ENCODE data around the gene TMEM141. TPM values are rescaled to one million over a fixed set of nuclear protein-coding genes. Genes with fewer than 3 reads are reported as not detected.

Gene TMEM141
- total and polyA plus RNA-seq, 10 of the 15 experiments (the other 5 are each of a cell fraction or from before 2014, with no cell fraction given), result 7.8 to 48.6 (median 34.4) TPM

- TF ChIP-seq, protein P1, sequence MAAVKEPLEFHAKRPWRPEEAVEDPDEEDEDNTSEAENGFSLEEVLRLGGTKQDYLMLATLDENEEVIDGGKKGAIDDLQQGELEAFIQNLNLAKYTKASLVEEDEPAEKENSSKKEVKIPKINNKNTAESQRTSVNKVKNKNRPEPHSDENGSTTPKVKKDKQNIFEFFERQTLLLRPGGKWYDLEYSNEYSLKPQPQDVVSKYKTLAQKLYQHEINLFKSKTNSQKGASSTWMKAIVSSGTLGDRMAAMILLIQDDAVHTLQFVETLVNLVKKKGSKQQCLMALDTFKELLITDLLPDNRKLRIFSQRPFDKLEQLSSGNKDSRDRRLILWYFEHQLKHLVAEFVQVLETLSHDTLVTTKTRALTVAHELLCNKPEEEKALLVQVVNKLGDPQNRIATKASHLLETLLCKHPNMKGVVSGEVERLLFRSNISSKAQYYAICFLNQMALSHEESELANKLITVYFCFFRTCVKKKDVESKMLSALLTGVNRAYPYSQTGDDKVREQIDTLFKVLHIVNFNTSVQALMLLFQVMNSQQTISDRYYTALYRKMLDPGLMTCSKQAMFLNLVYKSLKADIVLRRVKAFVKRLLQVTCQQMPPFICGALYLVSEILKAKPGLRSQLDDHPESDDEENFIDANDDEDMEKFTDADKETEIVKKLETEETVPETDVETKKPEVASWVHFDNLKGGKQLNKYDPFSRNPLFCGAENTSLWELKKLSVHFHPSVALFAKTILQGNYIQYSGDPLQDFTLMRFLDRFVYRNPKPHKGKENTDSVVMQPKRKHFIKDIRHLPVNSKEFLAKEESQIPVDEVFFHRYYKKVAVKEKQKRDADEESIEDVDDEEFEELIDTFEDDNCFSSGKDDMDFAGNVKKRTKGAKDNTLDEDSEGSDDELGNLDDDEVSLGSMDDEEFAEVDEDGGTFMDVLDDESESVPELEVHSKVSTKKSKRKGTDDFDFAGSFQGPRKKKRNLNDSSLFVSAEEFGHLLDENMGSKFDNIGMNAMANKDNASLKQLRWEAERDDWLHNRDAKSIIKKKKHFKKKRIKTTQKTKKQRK (IDR thresholded peaks at IDR 0.05; ENCODE audit: low read depth, low read length), result no peak
- TF ChIP-seq BHLHE40 (IDR thresholded peaks at IDR 0.05; ENCODE audit: borderline replicate concordance in 1 of 2, low read depth in 2 of 2, low read length in 1 of 2), result peak; percentile 43 to 81; a peak in 2 of 4 replicates
Observed at GRCh38 chr9:136799854-136800657, 8.9 kb downstream of the TMEM141 start (continued).

DNA sequence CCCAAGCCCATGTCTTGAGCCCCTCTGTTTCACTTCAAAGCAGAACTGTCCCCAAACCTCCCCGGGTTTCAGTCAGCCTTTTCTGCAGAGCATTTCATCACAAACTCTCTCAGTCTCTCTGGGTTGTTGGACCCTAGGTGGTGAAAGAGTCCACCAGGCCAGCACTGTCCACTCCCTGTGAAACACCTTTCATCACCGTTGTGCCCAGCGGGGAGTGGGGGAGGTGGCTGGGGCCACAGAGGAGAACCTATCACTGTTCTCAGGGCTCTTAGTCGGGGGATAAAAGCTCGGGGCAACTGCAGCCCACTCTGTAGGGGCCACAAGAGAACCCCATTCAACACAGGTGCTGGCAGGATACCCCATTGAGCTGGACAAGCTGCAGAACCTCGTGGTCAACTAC, 11.2 kb downstream of the TMEM141 start:
- FAIRE-seq (no peak), ATAC-seq (no peak), DNase-seq (ENCODE audit: low read depth, low spot score) (no peak)
- Histone ChIP-seq H3K79me2 (ENCODE audit: control insufficient read depth, insufficient read depth, low read length) (0 out of 2 replicates have a peak, but pooled peaks cover 4% of the 10 kb centered on the region), H3K9me3 (replicated peaks; ENCODE audit: control insufficient read depth, insufficient read depth, low read length) (no peaks in the 10 kb centered on the region), H4K20me1 (ENCODE audit: control insufficient read depth, insufficient read depth) (no peaks in the 10 kb centered on the region), H3K27me3 (replicated peaks in 1 of 2; ENCODE audit: control insufficient read depth in 2 of 2, insufficient read depth in 2 of 2, low read length in 1 of 2) (no peaks in the 10 kb centered on the region), H3K9ac (ENCODE audit: control insufficient read depth, insufficient read depth, low read length) (no peak overlapping the region), H3K27ac (ENCODE audit: control insufficient read depth, insufficient read depth) (no peak overlapping the region), H3K36me3 (ENCODE audit: control insufficient read depth in 2 of 2, insufficient read depth in 2 of 2, low read length in 1 of 2) (no peaks in the 10 kb centered on the region), H3K4me2 (ENCODE audit: control insufficient read depth, insufficient read depth) (no peak overlapping the region), H2AFZ (ENCODE audit: control insufficient read depth, low read depth, low read length) (no peak overlapping the region), H3K4me3 (no peak overlapping the region), H3K4me1 (ENCODE audit: control insufficient read depth, insufficient read depth, low read length) (peaks cover 16% of the 10 kb centered on the region)
- ChIA-PET RAD21 (ENCODE audit: unreplicated experiment) (no interaction called here), CTCF (interaction anchor here (0.9 to 3.2 kb wide), 4 partner anchors 10 to 227 kb away, joined by 3 to 13 read pairs (median 4); no protein-coding TSS in a partner anchor), POLR2A (interaction anchor here (1.2 kb wide), 1 partner anchor 13 kb away, joined by 3 read pairs; no protein-coding TSS in a partner anchor), SMC1A (ENCODE audit: uncharacterized antibody, unreplicated experiment) (interaction anchor here (0.5 kb wide), 1 partner anchor 70 kb away, joined by 3 read pairs; no protein-coding TSS in a partner anchor)
- WGBS (ENCODE audit: insufficient coverage, insufficient replicate concordance, low lambda C conversion rate, missing lambda C conversion rate), result 52% methylated on average over 6 of the region's 6 CpGs
- no TSS peak for BruUV-seq (replicated peaks)
- in situ Hi-C loops (cut with MboI), result no loop called here
- intact Hi-C loops (cut with micrococcal nuclease; ENCODE audit: unreplicated experiment), result loop anchor here (10.0 kb wide), 1 partner anchor 82 kb away; the partner anchor contains the start of gene TRAF2
- TF ChIP-seq RBBP5 (conservative IDR thresholded peaks at IDR 0.05) (no peak), NFXL1 (IDR thresholded peaks at IDR 0.05; ENCODE audit: borderline replicate concordance) (no peak), ZBTB11 (CRISPR knock-in tag; IDR thresholded peaks at IDR 0.05) (no peak)
- TF ChIP-seq, protein P2, sequence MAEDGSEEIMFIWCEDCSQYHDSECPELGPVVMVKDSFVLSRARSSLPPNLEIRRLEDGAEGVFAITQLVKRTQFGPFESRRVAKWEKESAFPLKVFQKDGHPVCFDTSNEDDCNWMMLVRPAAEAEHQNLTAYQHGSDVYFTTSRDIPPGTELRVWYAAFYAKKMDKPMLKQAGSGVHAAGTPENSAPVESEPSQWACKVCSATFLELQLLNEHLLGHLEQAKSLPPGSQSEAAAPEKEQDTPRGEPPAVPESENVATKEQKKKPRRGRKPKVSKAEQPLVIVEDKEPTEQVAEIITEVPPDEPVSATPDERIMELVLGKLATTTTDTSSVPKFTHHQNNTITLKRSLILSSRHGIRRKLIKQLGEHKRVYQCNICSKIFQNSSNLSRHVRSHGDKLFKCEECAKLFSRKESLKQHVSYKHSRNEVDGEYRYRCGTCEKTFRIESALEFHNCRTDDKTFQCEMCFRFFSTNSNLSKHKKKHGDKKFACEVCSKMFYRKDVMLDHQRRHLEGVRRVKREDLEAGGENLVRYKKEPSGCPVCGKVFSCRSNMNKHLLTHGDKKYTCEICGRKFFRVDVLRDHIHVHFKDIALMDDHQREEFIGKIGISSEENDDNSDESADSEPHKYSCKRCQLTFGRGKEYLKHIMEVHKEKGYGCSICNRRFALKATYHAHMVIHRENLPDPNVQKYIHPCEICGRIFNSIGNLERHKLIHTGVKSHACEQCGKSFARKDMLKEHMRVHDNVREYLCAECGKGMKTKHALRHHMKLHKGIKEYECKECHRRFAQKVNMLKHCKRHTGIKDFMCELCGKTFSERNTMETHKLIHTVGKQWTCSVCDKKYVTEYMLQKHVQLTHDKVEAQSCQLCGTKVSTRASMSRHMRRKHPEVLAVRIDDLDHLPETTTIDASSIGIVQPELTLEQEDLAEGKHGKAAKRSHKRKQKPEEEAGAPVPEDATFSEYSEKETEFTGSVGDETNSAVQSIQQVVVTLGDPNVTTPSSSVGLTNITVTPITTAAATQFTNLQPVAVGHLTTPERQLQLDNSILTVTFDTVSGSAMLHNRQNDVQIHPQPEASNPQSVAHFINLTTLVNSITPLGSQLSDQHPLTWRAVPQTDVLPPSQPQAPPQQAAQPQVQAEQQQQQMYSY (CRISPR knock-in tag; IDR thresholded peaks at IDR 0.05), result no peak
